HepG2 (cell line): ENCODE results near the gene ENTREP3. TPM values are rescaled to one million over a fixed set of nuclear protein-coding genes. Genes with fewer than 3 reads are reported as not detected.

Experiments
- CC2D1A ChIP-seq: sonication (generic); formaldehyde crosslinking; IDR thresholded peaks from 2 replicates; pipeline ENCODE4 v1.8.1; 2023; ENCODE audit warnings: mild to moderate bottlenecking, missing genetic modification reagents
- ETV6 ChIP-seq: sonication (generic); formaldehyde crosslinking; conservative IDR thresholded peaks from 2 replicates; pipeline ENCODE4 v1.4.0; 2020; ENCODE audit warnings: missing genetic modification reagents
- FOXP1 ChIP-seq, 2 experiments: fragments of 450-650 bp in 1 of 2; IDR thresholded peaks; 2 replicates each; pipeline ENCODE4 v1.6.1; 2017 to 2018; ENCODE audit warnings: antibody characterized with exemption in 1 of 2
- GTF2F1 ChIP-seq: fragments of 150-350 bp; IDR thresholded peaks from 2 replicates; pipeline ENCODE4 v1.6.1; 2014; ENCODE audit warnings: low read length
- GTF3A ChIP-seq: sonication (generic); formaldehyde crosslinking; conservative IDR thresholded peaks from 2 replicates; pipeline ENCODE4 v1.4.0; 2020; ENCODE audit warnings: mild to moderate bottlenecking, missing genetic modification reagents
- KDM1A ChIP-seq: IDR thresholded peaks from 2 replicates; pipeline ENCODE4 v1.6.1; 2016; ENCODE audit warnings: missing compliant biosample characterization
- KDM5B ChIP-seq: sonication (generic); formaldehyde crosslinking; IDR thresholded peaks from 2 replicates; pipeline ENCODE4 v1.4.0; 2020; ENCODE audit warnings: missing genetic modification reagents, mild to moderate bottlenecking, borderline replicate concordance
- MTERF4 ChIP-seq: sonication (generic); formaldehyde crosslinking; IDR thresholded peaks from 2 replicates; pipeline ENCODE4 v1.8.0; 2023; ENCODE audit warnings: mild to moderate bottlenecking, missing genetic modification reagents
- NFKB2 ChIP-seq: sonication (generic); formaldehyde crosslinking; IDR thresholded peaks from 2 replicates; pipeline ENCODE4 v1.4.0; 2020; ENCODE audit warnings: missing genetic modification reagents, borderline replicate concordance
- PAWR ChIP-seq: sonication (generic); formaldehyde crosslinking; IDR thresholded peaks from 2 replicates; pipeline ENCODE4 v1.4.0; 2020; ENCODE audit warnings: missing genetic modification reagents, mild to moderate bottlenecking, borderline replicate concordance
- PCBP1 ChIP-seq: fragments of 200-400 bp; formaldehyde crosslinking; IDR thresholded peaks from 2 replicates; pipeline ENCODE4 v1.6.1; 2017; ENCODE audit warnings: mild to moderate bottlenecking, low read depth, low read length, borderline replicate concordance
- RBAK ChIP-seq: sonication (generic); formaldehyde crosslinking; IDR thresholded peaks from 2 replicates; pipeline ENCODE4 v1.5.1; 2020; ENCODE audit warnings: mild to moderate bottlenecking, missing genetic modification reagents
- RFX5 ChIP-seq: IDR thresholded peaks from 2 replicates; pipeline ENCODE4 v1.6.1; 2011; ENCODE audit warnings: low read depth, low read length, improper control_type of control experiment
- SIN3B ChIP-seq: fragments of 150-350 bp; IDR thresholded peaks from 2 replicates; pipeline ENCODE4 v1.6.1; 2014; ENCODE audit warnings: low read length
- STAT5B ChIP-seq: sonication (generic); formaldehyde crosslinking; IDR thresholded peaks from 2 replicates; pipeline ENCODE4 v1.4.0; 2020; ENCODE audit warnings: missing genetic modification reagents
- TERF1 ChIP-seq: sonication (generic); formaldehyde crosslinking; IDR thresholded peaks from 2 replicates; pipeline ENCODE4 v1.8.0; 2022; ENCODE audit warnings: mild to moderate bottlenecking, missing genetic modification reagents, moderate library complexity
- THAP11 ChIP-seq: IDR thresholded peaks from 2 replicates; pipeline ENCODE4 v1.6.1; 2016; ENCODE audit warnings: missing biosample characterization, missing genetic modification reagents
- TRIM24 ChIP-seq: sonication (generic); formaldehyde crosslinking; IDR thresholded peaks from 2 replicates; pipeline ENCODE4 v1.8.0; 2022; ENCODE audit warnings: mild to moderate bottlenecking, missing genetic modification reagents
- ZBTB26 ChIP-seq: IDR thresholded peaks from 2 replicates; pipeline ENCODE4 v1.6.1; 2016; ENCODE audit warnings: missing compliant biosample characterization, missing genetic modification reagents, borderline replicate concordance
- ZFP36 ChIP-seq: fragments of 150-350 bp; IDR thresholded peaks from 2 replicates; pipeline ENCODE4 v1.6.1; 2018; ENCODE audit warnings: borderline replicate concordance, low read length, low read depth; ENCODE audit not compliant: partially characterized antibody
- ZFP36L2 ChIP-seq: sonication (generic); formaldehyde crosslinking; IDR thresholded peaks from 2 replicates; pipeline ENCODE4 v1.4.0; 2020; ENCODE audit warnings: missing genetic modification reagents
- ZNF274 ChIP-seq: sonication (generic); formaldehyde crosslinking; IDR thresholded peaks from 2 replicates; pipeline ENCODE4 v1.5.1; 2020; ENCODE audit warnings: mild to moderate bottlenecking, missing genetic modification reagents
- ZNF431 ChIP-seq: sonication (generic); formaldehyde crosslinking; IDR thresholded peaks from 2 replicates; pipeline ENCODE4 v1.9.0; 2022; ENCODE audit warnings: missing genetic modification reagents, low read depth, mild to moderate bottlenecking, borderline replicate concordance
- ZNF589 ChIP-seq: sonication (generic); formaldehyde crosslinking; conservative IDR thresholded peaks from 2 replicates; pipeline ENCODE4 v1.8.0; 2022; ENCODE audit warnings: mild to moderate bottlenecking, moderate library complexity, missing genetic modification reagents
- ZNF703 ChIP-seq: sonication (generic); formaldehyde crosslinking; IDR thresholded peaks from 2 replicates; pipeline ENCODE4 v1.5.1; 2020; ENCODE audit warnings: missing genetic modification reagents, mild to moderate bottlenecking, moderate library complexity, borderline replicate concordance
- ZNF878 ChIP-seq: sonication (generic); formaldehyde crosslinking; IDR thresholded peaks from 2 replicates; pipeline ENCODE4 v1.8.1; 2023; ENCODE audit warnings: mild to moderate bottlenecking, missing genetic modification reagents, moderate library complexity
- polyA plus RNA-seq, 8 experiments: library from polyadenylated mRNA; depleted of rRNA in 3 of 8; stranded (reverse) in 7 of 8; unstranded in 1 of 8; fragments of >200 nt; fragmentation: Illumina TruSeq in 4 of 8; extraction: Trizol in 4 of 8; gene quantifications; 2 replicates each; pipeline versions ENCODE4 v1.2.1 to v1.2.3, GENCODE V29; 2011 to 2016; ENCODE audit warnings: low read depth in 4 of 8, missing spikeins in 1 of 8, mixed read lengths in 1 of 8; ENCODE audit not compliant: insufficient read depth in 1 of 8
- total RNA-seq, 5 experiments: library from RNA; depleted of rRNA; stranded (reverse); fragments of >200 nt; fragmentation: Illumina TruSeq; extraction: Trizol; gene quantifications; 2 replicates each; pipeline ENCODE4 v1.2.3, GENCODE V29; 2016; ENCODE audit warnings: low read depth in 1 of 5

Gene ENTREP3
- total and polyA plus RNA-seq, 2 of the 13 experiments (the other 11 are each of a cell fraction or from before 2014, with no cell fraction given), result 4.1 to 9.9 TPM

- TF ChIP-seq TERF1 (no peak), RFX5 (no peak), STAT5B (no peak), TRIM24 (no peak), MTERF4 (CRISPR knock-in tag) (peak; percentile 84; the same call in 1 of the 2 replicates), PCBP1 (no peak), SIN3B (peak; percentile 79), ZFP36 (no peak), NFKB2 (CRISPR knock-in tag) (no peak), ZNF703 (CRISPR knock-in tag) (no peak), ZNF274 (CRISPR knock-in tag) (0 out of 2 replicates have a peak, but pooled peaks have one; percentile 26), KDM5B (CRISPR knock-in tag) (peak; percentile 42; the same call in 1 of the 2 replicates), PAWR (CRISPR knock-in tag) (no peak), THAP11 (CRISPR knock-in tag) (peak; percentile 71; the same call in 1 of the 2 replicates), RBAK (CRISPR knock-in tag) (no peak), ZFP36L2 (CRISPR knock-in tag) (no peak), FOXP1 (IDR thresholded peaks at IDR 0.05) (no peak), FOXP1 (CRISPR knock-in tag; IDR thresholded peaks at IDR 0.05) (no peak), GTF2F1 (no peak), ZNF431 (CRISPR knock-in tag) (no peak), ZNF878 (CRISPR knock-in tag) (no peak), ETV6 (CRISPR knock-in tag) (no peak), ZBTB26 (CRISPR knock-in tag) (no peak), GTF3A (CRISPR knock-in tag) (no peak), ZNF589 (CRISPR knock-in tag) (no peak), KDM1A (no peak), CC2D1A (CRISPR knock-in tag) (no peak)
These were observed 46.6 kb downstream of the ENTREP3 start, which contains the start of gene MTX1 (continued) for GRCh38 chr1:155208541-155209311.
